SK-N-SH (cell line): ENCODE data around the gene CD302. TPM values are rescaled to one million over a fixed set of nuclear protein-coding genes. Genes with fewer than 3 reads are reported as not detected.

ENCODE experiments used
- CTCF ChIA-PET: fragments of 300-600, 350-600 bp; formaldehyde crosslinking; extraction: SDS; loops from one replicate; lab custom pipeline; 2021; lab: Yijun Ruan, JAX
- POLR2A ChIA-PET: fragments of 350-600 bp; sonication (Branson Sonifier 250); formaldehyde crosslinking; extraction: SDS; loops from one replicate; lab custom pipeline; 2020; ENCODE audit warnings: antibody characterized with exemption, inconsistent platforms; lab: Yijun Ruan, JAX
- DNase-seq: peaks from one replicate; pipeline ENCODE4 v3.0.0; 2012
- H2AFZ ChIP-seq: fragments of 200-600 bp; sonication (generic); 2 replicates; pipeline ENCODE4 v1.8.1; 2016; ENCODE audit warnings: antibody characterized with exemption, mild to moderate bottlenecking, low read depth
- H3F3A ChIP-seq: fragments of 200-600 bp; sonication (generic); replicated peaks from 2 replicates; pipeline ENCODE3; 2016; ENCODE audit warnings: antibody characterized with exemption, mild to moderate bottlenecking; ENCODE audit not compliant: insufficient read depth
- H3K27ac ChIP-seq, 2 experiments: fragments of 200-500 bp in 1 of 2; fragments of 200-600 bp in 1 of 2; sonication (Bioruptor generic) in 1 of 2; sonication (generic), shearing (Covaris generic) in 1 of 2; 2 replicates each; pipeline versions ENCODE4 v1.5.1 to v1.6.1; 2014 to 2016; ENCODE audit warnings: low read depth in 2 of 2, inconsistent platforms in 1 of 2, low read length in 1 of 2, mild to moderate bottlenecking in 1 of 2, mixed read lengths in 1 of 2
- H3K27me3 ChIP-seq: fragments of 200-600 bp; sonication (generic), shearing (Covaris generic); 2 replicates; pipeline ENCODE4 v1.6.1; 2016; ENCODE audit warnings: mixed run types; ENCODE audit not compliant: insufficient read depth
- H3K36me3 ChIP-seq, 2 experiments: fragments of 200-500 bp in 1 of 2; fragments of 200-600 bp in 1 of 2; sonication (Bioruptor generic) in 1 of 2; sonication (generic) in 1 of 2; replicated peaks in 1 of 2; 2 replicates each; pipeline versions ENCODE3 to v1.5.1; 2014 to 2016; ENCODE audit warnings: low read length in 1 of 2, mild to moderate bottlenecking in 1 of 2; ENCODE audit not compliant: insufficient read depth in 2 of 2, control insufficient read depth in 1 of 2
- H3K4me1 ChIP-seq, 2 experiments: fragments of 200-500 bp in 1 of 2; fragments of 200-600 bp in 1 of 2; sonication (Bioruptor generic) in 1 of 2; sonication (generic), shearing (Covaris generic) in 1 of 2; 2 replicates each; pipeline versions ENCODE4 v1.5.1 to v1.6.1; 2014 to 2016; ENCODE audit warnings: low read depth in 1 of 2, low read length in 1 of 2, mixed run types in 1 of 2; ENCODE audit not compliant: insufficient read depth in 2 of 2, control insufficient read depth in 1 of 2
- H3K4me2 ChIP-seq: fragments of 200-600 bp; sonication (generic), shearing (Covaris generic); 2 replicates; pipeline ENCODE4 v1.6.1; 2017; ENCODE audit warnings: mixed run types
- H3K4me3 ChIP-seq, 2 experiments: fragments of 200-500 bp in 1 of 2; fragments of 200-600 bp in 1 of 2; sonication (Bioruptor generic) in 1 of 2; sonication (generic), shearing (Covaris generic) in 1 of 2; 2 replicates each; pipeline versions ENCODE4 v1.5.1 to v1.8.1; 2014 to 2016; ENCODE audit warnings: low read depth in 2 of 2, inconsistent platforms in 1 of 2, low read length in 1 of 2, mild to moderate bottlenecking in 1 of 2, mixed read lengths in 1 of 2, moderate library complexity in 1 of 2
- H3K79me2 ChIP-seq: fragments of 200-600 bp; sonication (generic); 2 replicates; pipeline ENCODE4 v1.8.1; 2017; ENCODE audit warnings: mild to moderate bottlenecking; ENCODE audit not compliant: insufficient read depth
- H3K9ac ChIP-seq: fragments of 200-600 bp; sonication (generic); 2 replicates; pipeline ENCODE4 v1.6.1; 2017; ENCODE audit warnings: mixed run types
- H3K9me2 ChIP-seq: fragments of 200-600 bp; sonication (generic); 2 replicates; pipeline ENCODE4 v1.6.1; 2017; ENCODE audit warnings: mixed run types
- H3K9me3 ChIP-seq: fragments of 200-600 bp; sonication (generic); 2 replicates; pipeline ENCODE4 v1.6.1; 2017; ENCODE audit warnings: mixed run types, mild to moderate bottlenecking, moderate library complexity
- H4K20me1 ChIP-seq: fragments of 200-600 bp; sonication (generic); 2 replicates; pipeline ENCODE4 v1.6.1; 2017; ENCODE audit warnings: mild to moderate bottlenecking, mixed run types; ENCODE audit not compliant: insufficient read depth
- CHD2 ChIP-seq: fragments of 150-350 bp; IDR thresholded peaks from 2 replicates; pipeline ENCODE4 v1.6.1; 2018; ENCODE audit warnings: low read length; ENCODE audit not compliant: partially characterized antibody
- ELF1 ChIP-seq: IDR thresholded peaks from 2 replicates; pipeline ENCODE4 v1.4.0; 2012
- FOSL2 ChIP-seq: IDR thresholded peaks from 2 replicates; pipeline ENCODE4 v1.4.0; 2012; ENCODE audit warnings: low read depth, mild to moderate bottlenecking, moderate library complexity, borderline replicate concordance
- FOXJ3 ChIP-seq: sonication (generic); formaldehyde crosslinking; IDR thresholded peaks from 2 replicates; pipeline ENCODE4 v1.5.1; 2020; ENCODE audit warnings: mild to moderate bottlenecking, missing genetic modification reagents
- FOXM1 ChIP-seq: IDR thresholded peaks from 2 replicates; pipeline ENCODE4 v1.4.0; 2012; ENCODE audit warnings: low read depth, mild to moderate bottlenecking
- GABPA ChIP-seq: IDR thresholded peaks from 2 replicates; pipeline ENCODE4 v1.4.0; 2012; ENCODE audit warnings: low read depth, mild to moderate bottlenecking
- GATA2 ChIP-seq: sonication (generic); formaldehyde crosslinking; IDR thresholded peaks from 2 replicates; pipeline ENCODE4 v1.5.0; 2020; ENCODE audit warnings: mild to moderate bottlenecking, missing genetic modification reagents
- IRF3 ChIP-seq: fragments of 150-350 bp; IDR thresholded peaks from 2 replicates; pipeline ENCODE4 v1.6.1; 2016; ENCODE audit warnings: mild to moderate bottlenecking, low read depth, low read length
- MEF2A ChIP-seq: IDR thresholded peaks from 2 replicates; pipeline ENCODE4 v1.4.0; 2012; ENCODE audit warnings: low read depth, borderline replicate concordance
- NRF1 ChIP-seq: IDR thresholded peaks from 2 replicates; pipeline ENCODE4 v1.6.1; 2012; ENCODE audit warnings: low read depth, mild to moderate bottlenecking, low read length
- RXRA ChIP-seq: IDR thresholded peaks from 2 replicates; pipeline ENCODE4 v1.4.0; 2012; ENCODE audit warnings: low read depth, mild to moderate bottlenecking, borderline replicate concordance
- TCF12 ChIP-seq: IDR thresholded peaks from 2 replicates; pipeline ENCODE4 v1.4.0; 2012
- TEAD4 ChIP-seq: IDR thresholded peaks from 2 replicates; pipeline ENCODE4 v1.4.0; 2012; ENCODE audit warnings: mild to moderate bottlenecking, borderline replicate concordance; ENCODE audit not compliant: insufficient read depth
- YY1 ChIP-seq: IDR thresholded peaks from 2 replicates; pipeline ENCODE4 v1.4.0; 2012; ENCODE audit warnings: low read depth, mild to moderate bottlenecking
- ZBTB33 ChIP-seq: IDR thresholded peaks from 2 replicates; pipeline ENCODE4 v1.4.0; 2012; ENCODE audit warnings: low read depth, borderline replicate concordance
- WGBS: methylation state at CpG from one replicate; pipeline ENCODE4 v1.1.6; 2017; ENCODE audit warnings: low lambda C conversion rate; 5-methylcytosine and 5-hydroxymethylcytosine counted together
- polyA plus RNA-seq, 3 experiments: library from polyadenylated mRNA; depleted of rRNA; stranded (reverse); fragments of >200 nt; gene quantifications; 2 replicates each; pipeline ENCODE4 v1.2.3, GENCODE V29; 2012

The CD302 gene
- polyA plus RNA-seq, 1 of the 3 experiments (the other 2 are of a cell fraction): 4.4 TPM

- Histone ChIP-seq H3K36me3 (no peaks in the 10 kb centered on the region), H3F3A (peaks cover 4% of the 10 kb centered on the region), H3K9me2 (no peaks in the 10 kb centered on the region), H3K4me3 (no peak overlapping the region), H3K79me2 (no peaks in the 10 kb centered on the region), H4K20me1 (no peaks in the 10 kb centered on the region), H3K27ac (no peak overlapping the region), H3K4me2 (no peak overlapping the region), H3K27me3 (no peaks in the 10 kb centered on the region), H3K9ac (no peak overlapping the region), H2AFZ (no peak overlapping the region), H3K9me3 (no peaks in the 10 kb centered on the region), H3K4me1 (no peaks in the 10 kb centered on the region)
- TF ChIP-seq CHD2: no peak
- CTCF ChIA-PET: no interaction called here
- POLR2A ChIA-PET: no interaction called here
- DNase-seq: no peak
- 69% methylated on average over 5 of the region's 5 CpGs for WGBS
These were observed 4.7 kb upstream of the CD302 start for GRCh38 chr2:159802673-159803072.

- H3K4me1 ChIP-seq: no peaks in the 10 kb centered on the region; a peak in 1 of 4 replicates
- H3F3A ChIP-seq: peaks cover 4% of the 10 kb centered on the region
- POLR2A ChIA-PET: no interaction called here
- H4K20me1 ChIP-seq: no peaks in the 10 kb centered on the region
- no peak overlapping the region for H3K4me3 ChIP-seq
- DNase-seq: no peak
- no peaks in the 10 kb centered on the region for H3K79me2 ChIP-seq
- no peak overlapping the region for H3K27ac ChIP-seq
- no peaks in the 10 kb centered on the region for H3K9me3 ChIP-seq
- CTCF ChIA-PET: interaction anchor here (1.2 kb wide), 1 partner anchor 102 kb away, joined by 3 read pairs; no protein-coding TSS in a partner anchor
- no peak overlapping the region for H2AFZ ChIP-seq
- no peaks in the 10 kb centered on the region for H3K36me3 ChIP-seq
- no peaks in the 10 kb centered on the region for H3K9me2 ChIP-seq
- 79% methylated on average over 1 of the region's 1 CpG for WGBS
- no peak overlapping the region for H3K4me2 ChIP-seq
- H3K27me3 ChIP-seq: no peaks in the 10 kb centered on the region
- no peak overlapping the region for H3K9ac ChIP-seq
- TF ChIP-seq ELF1 (no peak), FOXM1 (no peak), ZBTB33 (no peak), IRF3 (no peak), GATA2 (CRISPR knock-in tag) (no peak), FOXJ3 (no peak)
These were observed 1.8 kb upstream of the CD302 start for GRCh38 chr2:159799833-159800232.

- no peak for TF ChIP-seq TCF12
- no peak for TF ChIP-seq TEAD4
- TF ChIP-seq FOSL2: no peak
- no peak for TF ChIP-seq RXRA
- no peak for TF ChIP-seq YY1
- TF ChIP-seq NRF1: no peak
- no peak for TF ChIP-seq MEF2A
- no peak for TF ChIP-seq GABPA
- TF ChIP-seq, all 33 proteins: peak for 0
- H4K20me1 ChIP-seq: no peaks in the 10 kb centered on the region
- no peaks in the 10 kb centered on the region for H3K9me2 ChIP-seq
- no peak overlapping the region for H3K27ac ChIP-seq
- 30% methylated on average over 9 of the region's 9 CpGs for WGBS
- DNase-seq: peak; percentile 32
- H3K4me3 ChIP-seq: peak overlapping the region; percentile 76 to 89
- peak overlapping the region; percentile 74 for H3K4me2 ChIP-seq
- peaks cover 4% of the 10 kb centered on the region for H3F3A ChIP-seq
- peak overlapping the region; percentile 62; the same call in 1 of the 2 replicates for H3K9ac ChIP-seq
- H3K4me1 ChIP-seq: no peaks in the 10 kb centered on the region; a peak in 1 of 4 replicates
- peak overlapping the region; percentile 91 for H2AFZ ChIP-seq
- no peaks in the 10 kb centered on the region for H3K27me3 ChIP-seq
- H3K36me3 ChIP-seq: no peaks in the 10 kb centered on the region
- ChIA-PET CTCF (no interaction called here), POLR2A (no interaction called here)
- H3K79me2 ChIP-seq: no peaks in the 10 kb centered on the region
- H3K9me3 ChIP-seq: no peaks in the 10 kb centered on the region
These were observed 343 bp upstream of the CD302 start for GRCh38 chr2:159798376-159798725.
